ENCODE measurements around the gene NECTIN4. TPM values are rescaled to one million over a fixed set of nuclear protein-coding genes. Genes with fewer than 3 reads are reported as not detected.

NECTIN4 gene
- total RNA-seq, 1 donor from 2014 or later: 29.9 TPM

DNA sequence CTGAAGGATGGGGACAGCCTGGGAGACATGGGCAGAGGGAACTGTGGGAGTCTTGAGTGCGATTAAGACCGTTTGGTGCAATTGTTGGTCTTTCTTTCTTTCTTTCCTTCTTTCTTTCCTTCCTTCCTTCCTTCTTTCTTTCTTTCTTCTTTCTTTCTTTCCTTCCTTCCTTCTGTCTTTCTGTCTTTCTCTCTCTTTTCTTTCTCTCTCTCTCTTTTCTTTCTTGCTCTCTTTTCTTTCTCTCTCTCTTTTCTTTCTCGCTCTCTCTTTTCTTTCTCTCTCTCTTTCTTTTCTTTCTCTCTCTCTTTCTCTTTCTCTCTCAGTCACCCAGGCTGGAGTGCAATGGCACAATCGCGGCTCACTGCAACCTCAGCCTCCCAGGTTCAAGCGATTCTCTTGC lies 5.9 kb upstream of the NECTIN4 start:
- DNase-seq (ENCODE audit: low spot score in 2 of 2, unreplicated experiment in 2 of 2): no peak
- Mint-ChIP-seq H3K27ac (no peak overlapping the region), H3K4me1 (peaks cover 56% of the 10 kb centered on the region), H3K36me3 (no peaks in the 10 kb centered on the region), H3K4me3 (no peak overlapping the region), H3K27me3 (ENCODE audit: low read depth) (no peaks in the 10 kb centered on the region), H3K9me3 (no peaks in the 10 kb centered on the region)
- TF ChIP-seq, protein P1, sequence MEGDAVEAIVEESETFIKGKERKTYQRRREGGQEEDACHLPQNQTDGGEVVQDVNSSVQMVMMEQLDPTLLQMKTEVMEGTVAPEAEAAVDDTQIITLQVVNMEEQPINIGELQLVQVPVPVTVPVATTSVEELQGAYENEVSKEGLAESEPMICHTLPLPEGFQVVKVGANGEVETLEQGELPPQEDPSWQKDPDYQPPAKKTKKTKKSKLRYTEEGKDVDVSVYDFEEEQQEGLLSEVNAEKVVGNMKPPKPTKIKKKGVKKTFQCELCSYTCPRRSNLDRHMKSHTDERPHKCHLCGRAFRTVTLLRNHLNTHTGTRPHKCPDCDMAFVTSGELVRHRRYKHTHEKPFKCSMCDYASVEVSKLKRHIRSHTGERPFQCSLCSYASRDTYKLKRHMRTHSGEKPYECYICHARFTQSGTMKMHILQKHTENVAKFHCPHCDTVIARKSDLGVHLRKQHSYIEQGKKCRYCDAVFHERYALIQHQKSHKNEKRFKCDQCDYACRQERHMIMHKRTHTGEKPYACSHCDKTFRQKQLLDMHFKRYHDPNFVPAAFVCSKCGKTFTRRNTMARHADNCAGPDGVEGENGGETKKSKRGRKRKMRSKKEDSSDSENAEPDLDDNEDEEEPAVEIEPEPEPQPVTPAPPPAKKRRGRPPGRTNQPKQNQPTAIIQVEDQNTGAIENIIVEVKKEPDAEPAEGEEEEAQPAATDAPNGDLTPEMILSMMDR (IDR thresholded peaks at IDR 0.05; ENCODE audit: unreplicated experiment): no peak

DNA sequence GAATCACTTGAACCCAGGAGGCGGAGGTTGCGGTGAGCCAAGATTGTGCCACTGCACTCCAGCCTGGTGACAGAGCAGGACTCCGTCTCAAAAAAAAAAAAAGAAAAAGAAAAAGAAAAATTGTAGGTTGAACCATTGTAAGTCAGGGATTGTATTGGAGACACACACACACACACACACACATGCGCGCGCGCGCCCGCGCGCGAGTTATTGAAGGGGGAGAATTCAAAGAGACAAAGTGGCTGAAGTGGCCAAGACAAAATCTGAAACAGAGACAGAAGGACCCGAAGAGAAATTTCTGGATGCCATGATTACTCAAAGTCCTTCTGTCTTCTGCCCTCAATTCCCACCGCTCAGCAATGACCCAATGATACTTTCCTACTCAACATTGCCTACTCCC lies 5.1 kb upstream of the NECTIN4 start:
- no peak overlapping the region for H3K4me3 Mint-ChIP-seq
- H3K9me3 Mint-ChIP-seq: no peaks in the 10 kb centered on the region
- TF ChIP-seq, protein P1 (IDR thresholded peaks at IDR 0.05; ENCODE audit: unreplicated experiment): no peak
- no peak overlapping the region for H3K27ac Mint-ChIP-seq
- H3K36me3 Mint-ChIP-seq: no peaks in the 10 kb centered on the region
- peak in 1 of 2 experiments; percentile 19 for DNase-seq (ENCODE audit: low spot score in 2 of 2, unreplicated experiment in 2 of 2)
- no peaks in the 10 kb centered on the region for H3K27me3 Mint-ChIP-seq (ENCODE audit: low read depth)
- H3K4me1 Mint-ChIP-seq: peaks cover 62% of the 10 kb centered on the region

DNA sequence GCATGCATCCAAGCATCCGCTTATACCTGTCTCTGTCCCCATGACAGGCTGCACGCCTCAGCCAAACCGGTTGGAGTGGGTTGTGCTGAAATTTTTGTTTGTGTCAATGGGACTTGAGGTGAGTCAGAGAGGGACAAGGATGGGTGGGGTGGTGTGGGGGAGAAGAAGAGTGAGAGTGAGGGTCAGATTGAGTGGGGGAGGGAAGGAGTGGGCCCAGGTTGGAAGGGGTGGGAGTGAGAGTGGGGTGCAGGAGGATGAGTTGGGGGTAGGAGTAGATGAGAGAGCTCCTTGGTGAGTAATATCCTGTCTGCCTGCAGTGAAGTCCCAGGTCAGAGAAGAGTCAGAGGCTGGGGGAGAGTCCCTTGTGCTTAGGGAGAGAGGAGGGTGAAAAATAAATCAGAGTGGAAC lies 3.3 kb upstream of the NECTIN4 start:
- Mint-ChIP-seq H3K9me3 (no peaks in the 10 kb centered on the region), H3K36me3 (no peaks in the 10 kb centered on the region), H3K27me3 (ENCODE audit: low read depth) (no peaks in the 10 kb centered on the region), H3K4me1 (peaks cover 67% of the 10 kb centered on the region), H3K27ac (peak overlapping the region; percentile 77), H3K4me3 (no peak overlapping the region)
- TF ChIP-seq, protein P1 (IDR thresholded peaks at IDR 0.05; ENCODE audit: unreplicated experiment): no peak
- DNase-seq (ENCODE audit: low spot score in 2 of 2, unreplicated experiment in 2 of 2): peak in 1 of 2 experiments; percentile 34

DNA sequence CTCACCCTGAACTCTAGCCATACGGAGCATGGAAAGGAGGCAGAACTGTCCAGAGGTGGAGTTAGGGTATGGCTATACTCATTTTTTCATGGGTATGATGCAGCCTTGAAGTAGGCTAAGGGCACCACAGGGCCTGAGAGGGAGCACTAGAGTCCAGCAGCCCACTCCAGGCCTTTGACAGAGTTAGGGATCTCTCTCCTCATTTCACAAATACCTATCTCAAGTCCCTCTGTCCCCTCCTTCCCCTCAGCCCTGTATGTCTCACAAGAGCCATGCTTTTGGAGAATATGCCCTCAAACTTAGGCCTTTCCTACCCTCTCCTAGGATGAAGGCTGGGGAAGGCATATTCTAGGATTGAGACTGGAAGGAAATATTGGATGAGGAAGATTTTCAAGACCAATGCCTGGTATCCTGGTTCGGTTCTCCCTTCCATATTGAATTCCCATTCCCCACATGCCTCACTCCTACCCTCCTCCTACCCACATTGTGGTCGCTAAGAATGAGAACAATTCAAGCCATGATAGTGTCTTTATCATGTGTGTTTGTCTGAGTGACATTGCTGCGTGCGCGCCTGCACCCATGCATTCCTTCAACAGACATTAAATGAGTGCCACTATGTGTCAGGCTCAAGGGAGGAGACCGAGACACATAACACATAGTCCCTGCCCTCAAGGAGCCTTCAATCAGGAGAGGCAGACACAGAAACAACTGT lies 2.6 kb upstream of the NECTIN4 start:
- Mint-ChIP-seq H3K9me3 (no peaks in the 10 kb centered on the region), H3K4me1 (peaks cover 67% of the 10 kb centered on the region), H3K27ac (peak overlapping the region; percentile 77), H3K4me3 (no peak overlapping the region), H3K27me3 (ENCODE audit: low read depth) (no peaks in the 10 kb centered on the region), H3K36me3 (no peaks in the 10 kb centered on the region)
- DNase-seq (ENCODE audit: low spot score in 2 of 2, unreplicated experiment in 2 of 2): no peak
- TF ChIP-seq, protein P1 (IDR thresholded peaks at IDR 0.05; ENCODE audit: unreplicated experiment): no peak

DNA sequence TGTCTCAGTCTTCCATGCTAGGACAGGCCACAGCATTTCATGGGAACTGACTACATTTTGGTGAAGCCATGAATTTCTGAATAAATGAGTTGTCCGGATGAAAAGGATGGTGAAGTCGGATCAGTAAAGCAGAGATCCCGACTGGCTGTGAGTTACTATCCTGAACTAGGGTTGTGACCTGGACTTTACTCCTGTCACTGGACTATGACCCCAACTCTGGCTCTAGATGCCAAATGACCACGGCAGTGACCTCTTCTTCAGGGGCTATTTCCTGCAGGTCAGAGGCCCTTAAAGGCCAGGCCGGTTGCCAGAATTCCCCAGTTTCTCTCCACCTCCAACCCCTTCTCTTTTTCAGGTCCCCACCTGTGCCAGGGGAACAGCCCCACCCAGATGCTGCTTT lies 1.7 kb upstream of the NECTIN4 start:
- Mint-ChIP-seq H3K4me1 (peaks cover 68% of the 10 kb centered on the region), H3K27ac (no peak overlapping the region), H3K27me3 (ENCODE audit: low read depth) (no peaks in the 10 kb centered on the region), H3K9me3 (no peaks in the 10 kb centered on the region), H3K4me3 (no peak overlapping the region), H3K36me3 (no peaks in the 10 kb centered on the region)
- TF ChIP-seq, protein P1 (IDR thresholded peaks at IDR 0.05; ENCODE audit: unreplicated experiment): no peak
- no peak for DNase-seq (ENCODE audit: low spot score in 2 of 2, unreplicated experiment in 2 of 2)

All from mesothelial cell of epicardium (in vitro differentiated cells).